Spleen (tissue), 11 donors: Measurements from ENCODE around the gene FREM3. TPM values are rescaled to one million over a fixed set of nuclear protein-coding genes. Genes with fewer than 3 reads are reported as not detected.

Experiments used
- DNase-seq: peaks from one replicate; pipeline ENCODE4 v3.0.0-alpha.2; 2020
- H3K27ac ChIP-seq, 8 donors: fragments of 200-600 bp; sonication (generic) in 7 of 8; 1 replicate in 4 of 8; 2 replicates in 4 of 8; pipeline versions ENCODE4 v1.5.0 to v1.8.0; 2016 to 2021; ENCODE audit warnings: inconsistent platforms in 4 of 8, mild to moderate bottlenecking in 4 of 8, moderate library complexity in 1 of 8
- H3K27me3 ChIP-seq, 7 donors: fragments of 200-600 bp; sonication (generic) in 6 of 7; replicated peaks in 1 of 7; 1 replicate in 4 of 7; 2 replicates in 3 of 7; pipeline versions ENCODE4 v1.5.0 to v1.8.0; 2016 to 2021; ENCODE audit warnings: inconsistent platforms in 3 of 7, mild to moderate bottlenecking in 1 of 7
- H3K36me3 ChIP-seq, 6 donors: fragments of 200-600 bp; sonication (generic) in 5 of 6; 1 replicate in 4 of 6; 2 replicates in 2 of 6; pipeline versions ENCODE4 v1.5.0 to v1.8.0; 2016 to 2021; ENCODE audit warnings: inconsistent platforms in 2 of 6
- H3K4me1 ChIP-seq, 6 donors: fragments of 200-600 bp; sonication (generic) in 5 of 6; 1 replicate in 3 of 6; 2 replicates in 3 of 6; pipeline versions ENCODE4 v1.5.0 to v1.8.0; 2016 to 2021; ENCODE audit warnings: inconsistent platforms in 3 of 6
- H3K4me3 ChIP-seq, 8 donors: fragments of 200-600 bp; sonication (generic) in 7 of 8; 1 replicate in 4 of 8; 2 replicates in 4 of 8; pipeline versions ENCODE4 v1.5.0 to v1.8.0; 2016 to 2021; ENCODE audit warnings: inconsistent platforms in 4 of 8, mild to moderate bottlenecking in 4 of 8, moderate library complexity in 2 of 8
- H3K9me3 ChIP-seq, 8 donors: fragments of 200-600 bp; sonication (generic) in 7 of 8; 1 replicate in 4 of 8; 2 replicates in 4 of 8; pipeline versions ENCODE4 v1.5.0 to v1.8.0; 2016 to 2021; ENCODE audit warnings: inconsistent platforms in 4 of 8
- POLR2A ChIP-seq, 3 donors: fragments of 450-650 bp; IDR thresholded peaks; one replicate each; pipeline ENCODE4 v1.5.1; 2017; ENCODE audit warnings: antibody characterized with exemption in 3 of 3, mild to moderate bottlenecking in 1 of 3
- POLR2AphosphoS5 ChIP-seq, 3 donors: sonication (generic); formaldehyde crosslinking; IDR thresholded peaks; one replicate each; pipeline ENCODE4 v1.5.1; 2017; ENCODE audit warnings: antibody characterized with exemption in 3 of 3
- WGBS, 5 donors: extraction: QIAGEN DNeasy Blood & Tissue Kit in 3 of 5; methylation state at CpG; one replicate each; pipeline versions ENCODE4 v1.1.5 to v1.1.7; 2013 to 2018; 5-methylcytosine and 5-hydroxymethylcytosine counted together
- intact Hi-C: fragments of 100-400 bp; cut with DNase I; formaldehyde crosslinking; loops from one replicate; pipeline ENCODE4 v1.15.0; 2023; ENCODE audit warnings: low total_unique reads
- polyA plus RNA-seq, 3 donors: library from polyadenylated mRNA; stranded (reverse); fragments of 200-250 nt; gene quantifications; one replicate each; pipeline ENCODE4 v1.2.1, GENCODE V29; 2013
- total RNA-seq, 7 donors: library from RNA; depleted of rRNA in 3 of 7; stranded (reverse); fragments of >200 nt in 3 of 7; fragmentation: NEBNext Ultra II Directional in 4 of 7; extraction: Animal tissue kit (Norgen Biotek cat#: 25700) in 4 of 7; gene quantifications; one replicate each; pipeline versions ENCODE4 v1.1.0 to v1.2.1, GENCODE V29; 2016 to 2021
- TF ChIP-seq, protein P1 (sequence below), 11 experiments: fragments of 200-600 bp in 7 of 11; fragments of 450-650 bp in 4 of 11; sonication (generic) in 4 of 11; IDR thresholded peaks in 8 of 11; conservative IDR thresholded peaks in 3 of 11; 1 replicate in 7 of 11; 2 replicates in 4 of 11; pipeline versions ENCODE4 v1.4.0 to v1.8.0; 2016 to 2021; ENCODE audit warnings: antibody characterized with exemption in 11 of 11, inconsistent platforms in 4 of 11, mild to moderate bottlenecking in 1 of 11
- donor health status: healthy with polysubstance abuse.
- donor health status: DM: no; HTN: no; CAD: no; lungs with moderate emphysema.
- donor health status: DM: no; HTN: no; CAD: no.
- donor health status: Bipolar disorder and iron deficiency.
- donor health status: healthy.
- donor health status: DM: no; HTN: no; CAD: no.
- donor health status: DM: yes; HTN: yes; CAD: no.

Gene FREM3
- total and polyA plus RNA-seq, 10 donors = not detected

DNA sequence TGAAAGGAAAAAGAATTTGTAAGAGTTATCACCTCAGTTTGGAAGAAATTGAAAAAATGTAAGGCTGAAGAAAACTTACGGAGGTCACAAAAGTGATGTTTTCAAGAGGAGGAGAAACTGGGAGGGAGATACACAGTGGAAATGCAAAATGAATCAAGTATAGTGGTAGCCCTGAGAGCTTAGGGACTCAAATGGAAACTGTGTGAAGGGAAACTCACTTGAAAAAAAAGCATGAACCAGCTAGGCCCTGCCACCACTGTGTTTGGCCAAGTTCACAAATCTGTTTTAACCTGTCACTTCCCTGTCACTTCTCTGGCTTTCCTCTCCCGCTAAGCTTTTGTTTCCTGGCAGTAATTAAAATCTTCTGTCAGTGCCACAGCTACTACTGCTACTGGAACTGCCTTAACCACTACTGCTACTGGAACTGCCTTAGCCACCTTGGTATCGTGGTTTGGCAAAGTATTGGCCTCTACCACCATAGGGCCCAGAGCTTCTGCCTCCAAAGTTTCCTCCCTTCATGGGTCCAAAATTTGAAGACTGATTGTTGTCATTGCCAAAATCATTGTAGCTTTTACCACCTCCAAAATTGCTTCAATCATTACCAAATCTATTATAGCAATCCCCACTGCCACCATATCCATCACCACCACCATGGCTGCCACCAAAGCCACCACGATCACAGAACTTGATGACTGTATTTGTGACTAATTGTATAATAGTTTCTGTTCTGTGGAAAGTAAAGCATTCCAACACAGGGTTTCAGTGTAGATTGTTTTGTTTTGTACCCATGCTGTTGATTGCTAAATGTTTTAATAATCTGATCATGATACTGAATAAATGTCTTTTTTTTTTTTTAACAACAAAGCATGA lies 145.5 kb downstream of the FREM3 start:
- no peak overlapping the region for H3K27ac ChIP-seq
- H3K4me3 ChIP-seq = no peak overlapping the region
- intact Hi-C loops = no loop called here
- peaks cover 0 to 61% (median 42%) of the 10 kb centered on the region in 6 donors for H3K36me3 ChIP-seq
- peaks cover 0 to 19% (median 12%) of the 10 kb centered on the region in 6 donors for H3K4me1 ChIP-seq
- TF ChIP-seq POLR2AphosphoS5 (IDR thresholded peaks at IDR 0.05) (no peak), POLR2A (IDR thresholded peaks at IDR 0.05) (no peak)
- TF ChIP-seq, protein P1, sequence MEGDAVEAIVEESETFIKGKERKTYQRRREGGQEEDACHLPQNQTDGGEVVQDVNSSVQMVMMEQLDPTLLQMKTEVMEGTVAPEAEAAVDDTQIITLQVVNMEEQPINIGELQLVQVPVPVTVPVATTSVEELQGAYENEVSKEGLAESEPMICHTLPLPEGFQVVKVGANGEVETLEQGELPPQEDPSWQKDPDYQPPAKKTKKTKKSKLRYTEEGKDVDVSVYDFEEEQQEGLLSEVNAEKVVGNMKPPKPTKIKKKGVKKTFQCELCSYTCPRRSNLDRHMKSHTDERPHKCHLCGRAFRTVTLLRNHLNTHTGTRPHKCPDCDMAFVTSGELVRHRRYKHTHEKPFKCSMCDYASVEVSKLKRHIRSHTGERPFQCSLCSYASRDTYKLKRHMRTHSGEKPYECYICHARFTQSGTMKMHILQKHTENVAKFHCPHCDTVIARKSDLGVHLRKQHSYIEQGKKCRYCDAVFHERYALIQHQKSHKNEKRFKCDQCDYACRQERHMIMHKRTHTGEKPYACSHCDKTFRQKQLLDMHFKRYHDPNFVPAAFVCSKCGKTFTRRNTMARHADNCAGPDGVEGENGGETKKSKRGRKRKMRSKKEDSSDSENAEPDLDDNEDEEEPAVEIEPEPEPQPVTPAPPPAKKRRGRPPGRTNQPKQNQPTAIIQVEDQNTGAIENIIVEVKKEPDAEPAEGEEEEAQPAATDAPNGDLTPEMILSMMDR (IDR thresholded peaks at IDR 0.05 in 8 of 11, conservative IDR thresholded peaks at IDR 0.05 in 3 of 11) = no peak
- WGBS, 5 donors = 59 to 65% (median 64%) methylated on average over 4 of the region's 4 CpGs
- DNase-seq = no peak
- no peaks in the 10 kb centered on the region for H3K27me3 ChIP-seq
- H3K9me3 ChIP-seq = no peaks in the 10 kb centered on the region

DNA sequence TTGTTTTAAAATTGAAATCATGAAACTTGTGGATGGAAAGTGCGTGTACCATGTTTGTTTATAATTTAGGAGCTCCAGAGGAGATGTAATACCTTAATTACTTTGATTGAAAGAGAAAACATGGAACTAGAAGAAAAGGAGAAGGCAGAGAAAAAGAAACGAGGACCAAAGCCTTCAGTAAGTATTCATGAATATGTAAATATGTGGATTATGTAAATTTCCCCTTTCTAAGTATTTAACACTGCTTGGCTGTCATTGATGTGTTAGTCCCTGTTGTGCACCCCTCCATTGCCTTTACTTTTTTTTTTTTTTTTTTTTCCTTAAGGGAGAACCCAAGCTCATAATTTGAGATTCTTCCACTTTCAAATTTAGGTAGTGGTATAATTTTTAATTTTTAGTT lies 150.5 kb downstream of the FREM3 start:
- DNase-seq = no peak
- no peak overlapping the region for H3K27ac ChIP-seq
- TF ChIP-seq POLR2A (IDR thresholded peaks at IDR 0.05) (no peak), POLR2AphosphoS5 (IDR thresholded peaks at IDR 0.05) (no peak)
- H3K9me3 ChIP-seq = no peaks in the 10 kb centered on the region
- H3K36me3 ChIP-seq = peaks cover 0 to 100% (median 90%) of the 10 kb centered on the region in 6 donors
- intact Hi-C loops = no loop called here
- 71 to 86% (median 80%) methylated on average over 2 of the region's 2 CpGs for WGBS, 5 donors
- H3K27me3 ChIP-seq = no peaks in the 10 kb centered on the region
- H3K4me1 ChIP-seq = no peaks in the 10 kb centered on the region
- H3K4me3 ChIP-seq = no peak overlapping the region

DNA sequence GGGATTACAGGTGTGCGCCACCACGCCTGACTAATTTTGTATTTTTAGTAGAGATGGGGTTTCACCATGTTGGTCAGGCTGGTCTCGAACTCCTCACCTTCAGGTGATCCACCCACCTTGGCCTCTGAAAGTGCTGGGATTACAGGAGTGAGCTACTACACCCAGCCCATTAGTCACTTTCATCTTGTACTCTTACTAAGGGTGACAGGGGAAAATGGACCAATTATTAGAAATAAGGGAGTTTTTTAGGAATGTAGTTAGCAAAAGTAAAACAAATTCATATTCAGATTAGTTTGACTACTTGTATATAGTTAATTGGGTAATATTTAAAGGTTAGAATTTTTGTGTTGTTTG lies 160.8 kb downstream of the FREM3 start:
- Histone ChIP-seq H3K27me3 (no peaks in the 10 kb centered on the region), H3K4me3 (no peak overlapping the region), H3K4me1 (peaks cover 0 to 6% (median 0%) of the 10 kb centered on the region in 6 donors), H3K36me3 (peaks cover 3 to 100% (median 95%) of the 10 kb centered on the region in 6 donors), H3K9me3 (no peaks in the 10 kb centered on the region), H3K27ac (no peak overlapping the region)
- WGBS, 5 donors = 91 to 99% (median 95%) methylated on average over 3 of the region's 3 CpGs
- TF ChIP-seq, protein P1 (IDR thresholded peaks at IDR 0.05 in 8 of 11, conservative IDR thresholded peaks at IDR 0.05 in 3 of 11) = no peak
- no peak for TF ChIP-seq POLR2AphosphoS5 (IDR thresholded peaks at IDR 0.05)
- TF ChIP-seq POLR2A (IDR thresholded peaks at IDR 0.05) = no peak
- intact Hi-C loops = no loop called here
- no peak for DNase-seq

DNA sequence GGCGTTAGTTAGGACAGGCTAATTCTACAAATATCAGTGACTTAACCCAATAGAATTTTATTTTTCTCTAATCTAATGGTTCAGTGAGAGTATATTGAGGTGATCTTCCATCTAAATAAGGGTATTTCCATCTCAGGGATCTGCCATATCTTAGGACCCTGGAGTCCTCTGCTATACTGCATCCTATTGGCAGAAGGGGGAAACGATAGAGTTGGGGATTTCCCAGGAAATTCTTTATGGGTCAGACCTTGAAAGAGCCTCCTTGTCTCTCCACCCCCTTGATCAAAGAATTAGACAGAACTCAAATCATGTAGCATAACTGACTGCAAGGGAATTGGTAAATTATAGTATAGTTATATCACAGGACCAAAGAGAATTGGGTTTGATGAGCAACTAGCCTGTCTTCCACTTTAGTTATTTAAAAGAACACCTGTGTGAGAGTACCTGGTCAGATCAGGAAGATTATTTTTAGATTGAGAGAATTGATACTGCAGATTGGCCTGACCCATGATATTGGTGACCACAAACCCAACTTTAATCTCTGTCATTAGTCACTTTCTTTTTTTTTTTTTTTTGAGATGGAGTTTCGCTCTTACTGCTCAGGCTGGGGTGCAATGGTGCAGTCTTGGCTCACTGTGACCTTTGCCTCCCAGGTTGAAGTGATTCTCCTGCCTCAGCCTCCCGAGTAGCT lies 161.4 kb downstream of the FREM3 start:
- H3K4me1 ChIP-seq = peaks cover 0 to 6% (median 0%) of the 10 kb centered on the region in 6 donors
- H3K36me3 ChIP-seq = peaks cover 3 to 100% (median 96%) of the 10 kb centered on the region in 6 donors
- 73 to 85% (median 78%) methylated on average over 4 of the region's 4 CpGs for WGBS, 5 donors
- H3K9me3 ChIP-seq = no peaks in the 10 kb centered on the region
- intact Hi-C loops = no loop called here
- no peak overlapping the region for H3K27ac ChIP-seq
- H3K27me3 ChIP-seq = no peaks in the 10 kb centered on the region
- TF ChIP-seq POLR2A (IDR thresholded peaks at IDR 0.05) (no peak), POLR2AphosphoS5 (IDR thresholded peaks at IDR 0.05) (no peak)
- TF ChIP-seq, protein P1 (IDR thresholded peaks at IDR 0.05 in 8 of 11, conservative IDR thresholded peaks at IDR 0.05 in 3 of 11) = no peak
- H3K4me3 ChIP-seq = no peak overlapping the region
- no peak for DNase-seq
